Activated gamma-delta T cell (primary cell): ENCODE results near the gene ANKRD34A.
"Not testable (repeated sequence)": the region's sequence is repeated elsewhere in the genome, so short reads cannot be mapped to it uniquely, and the experiment has no call there.

Experiments used
- DNase-seq: peaks from one replicate; lab custom pipeline; 2025; lab: John Stamatoyannopoulos, UW

The ANKRD34A gene

DNA sequence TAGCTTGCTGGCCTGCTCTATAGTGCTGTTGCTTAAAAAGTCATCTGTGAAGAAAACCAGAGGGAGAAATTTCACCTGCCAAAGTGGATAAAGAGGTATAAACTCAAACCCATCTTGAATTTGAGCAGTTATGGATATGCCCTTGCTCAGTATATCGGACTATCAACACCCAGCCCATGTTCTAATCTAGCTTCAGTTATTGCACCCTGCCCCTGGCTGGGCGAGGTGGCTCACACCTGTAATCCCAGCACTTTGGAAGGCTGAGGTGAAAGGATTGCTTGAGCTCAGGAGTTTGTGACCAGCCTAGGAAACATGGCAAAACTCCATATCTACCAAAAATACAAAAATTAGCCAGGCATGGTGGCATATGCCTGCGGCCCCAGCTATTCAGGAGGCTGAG is 19.8 kb downstream of the ANKRD34A start:
- no peak for DNase-seq

GRCh38 chr1:145942871-145943270 is 21.5 kb downstream of the ANKRD34A start:
- DNase-seq: no peak

DNA sequence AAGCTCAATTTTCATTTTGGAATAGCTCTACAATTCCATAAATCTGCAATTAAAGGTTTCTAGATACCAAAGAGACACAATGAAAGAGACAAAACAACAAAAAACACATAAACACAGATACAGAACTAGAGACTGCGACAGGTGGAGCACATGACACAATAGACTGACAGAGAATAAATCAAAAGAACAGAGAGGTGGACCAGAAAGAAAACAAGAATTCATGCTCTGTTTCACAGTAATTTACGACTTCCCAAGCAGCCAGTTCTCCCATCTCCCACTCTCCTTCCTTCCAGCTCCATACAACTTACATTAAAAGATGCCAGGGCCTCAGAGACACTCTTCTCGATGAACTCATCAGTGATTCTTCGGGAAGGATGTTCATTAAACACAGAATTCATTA is 22.0 kb downstream of the ANKRD34A start:
- DNase-seq: no peak

- no peak for DNase-seq
Measured at GRCh38 chr1:145937436-145937835, 26.9 kb downstream of the ANKRD34A start.

- no peak for DNase-seq
Measured at GRCh38 chr1:145936247-145936646, 28.1 kb downstream of the ANKRD34A start.

GRCh38 chr1:145935708-145936107 is 28.7 kb downstream of the ANKRD34A start:
- no peak for DNase-seq

GRCh38 chr1:145932522-145933009 is 31.8 kb downstream of the ANKRD34A start:
- not testable (repeated sequence) for DNase-seq

DNA sequence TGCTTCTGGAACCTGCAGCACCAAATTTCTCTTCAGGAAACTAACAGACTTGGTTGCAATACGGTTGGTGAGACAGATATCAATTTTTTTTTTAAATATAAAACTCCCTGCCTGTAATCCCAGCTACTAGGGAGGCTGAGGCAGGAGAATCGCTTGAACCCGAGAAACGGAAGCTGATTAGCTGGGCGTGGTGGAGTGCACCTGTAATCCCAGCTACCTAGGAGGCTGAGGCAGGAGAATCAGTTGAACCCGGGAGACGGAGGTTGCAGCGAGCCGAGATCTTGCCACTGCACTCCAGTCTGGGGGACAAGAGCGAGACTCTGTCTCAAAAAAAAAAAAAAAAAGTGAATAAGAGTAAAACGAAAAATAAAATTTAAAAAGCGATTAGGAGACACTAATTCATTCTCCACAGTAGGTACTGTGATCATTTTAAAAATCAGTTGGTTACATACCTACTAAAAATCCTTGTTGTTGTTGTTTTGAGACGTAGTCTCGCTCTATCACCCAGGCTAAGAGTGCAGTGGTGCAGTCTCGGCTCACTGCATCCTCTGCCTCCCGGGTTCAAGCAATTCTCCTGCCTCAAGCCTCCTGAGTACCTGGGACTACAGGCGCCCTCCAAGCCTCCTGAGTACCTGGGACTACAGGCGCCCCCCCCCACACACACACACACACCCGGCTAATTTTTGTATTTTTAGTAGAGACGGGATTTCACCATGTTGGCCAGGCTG is 36.3 kb downstream of the ANKRD34A start:
- no peak for DNase-seq

DNA sequence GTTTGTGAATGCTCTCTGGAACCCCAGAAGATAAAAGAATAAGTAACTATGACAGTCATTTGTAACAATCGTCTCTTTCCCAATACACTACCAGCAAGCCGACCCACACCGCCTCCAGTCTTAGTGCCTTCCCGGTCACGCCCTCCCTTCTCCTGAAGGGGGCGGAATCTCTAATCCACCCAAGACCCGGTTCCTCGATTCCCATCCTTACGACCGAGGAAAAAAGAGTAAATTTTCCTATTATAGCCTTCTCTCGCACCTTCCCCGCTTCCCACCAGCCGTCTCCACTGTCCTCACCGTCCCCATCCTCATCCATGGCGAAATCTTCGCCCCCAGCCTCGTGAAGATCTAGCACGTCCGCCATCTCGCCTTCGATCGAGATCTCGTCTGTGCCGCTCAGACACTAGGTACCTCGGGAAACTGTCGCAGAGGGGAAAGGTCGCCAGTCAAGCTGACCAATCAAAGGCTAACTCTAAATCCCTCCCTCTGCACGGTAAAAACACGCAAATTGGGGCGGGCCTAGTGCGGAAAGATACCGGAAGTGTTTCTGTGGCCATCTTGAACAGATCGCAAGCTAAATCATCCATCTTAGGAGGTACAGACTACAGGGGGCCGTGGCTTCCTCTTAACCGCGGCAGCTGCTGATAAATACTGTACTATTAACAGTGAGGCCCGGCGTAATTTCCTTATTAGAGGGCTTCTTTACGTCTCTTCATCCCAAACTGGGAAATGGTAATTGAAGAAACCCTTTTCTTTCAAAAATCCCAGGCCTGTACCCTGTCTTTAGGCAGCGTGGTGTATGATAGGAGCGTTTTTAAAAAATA is 37.1 kb downstream of the ANKRD34A start, which contains the start of gene RBM8A:
Gene RBM8A, minus strand, starts transcription at position 422 of the 824 bp plus-strand sequence. Its CDS starts 58 bp downstream, at position 364.
- DNase-seq: no peak

DNA sequence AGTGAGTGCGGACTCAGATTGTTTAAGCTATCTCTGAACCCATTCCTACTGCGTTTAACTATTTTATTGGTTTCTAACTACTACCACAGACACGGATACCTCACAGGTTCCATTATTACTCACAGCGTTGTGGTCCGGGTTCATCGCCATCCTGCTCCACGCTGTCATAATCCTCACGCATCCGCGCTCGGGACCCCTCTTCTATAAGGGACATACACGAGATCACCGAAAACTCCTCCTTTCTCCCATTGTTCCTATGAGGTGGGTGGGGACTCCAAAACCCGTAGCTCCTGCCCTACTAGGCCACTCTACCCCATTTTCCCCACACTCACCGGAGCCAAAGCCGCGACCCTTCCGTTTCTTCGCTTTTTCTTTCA is 37.7 kb downstream of the ANKRD34A start:
- DNase-seq: no peak

- DNase-seq: no peak
Measured at GRCh38 chr1:145922266-145922665, 42.1 kb downstream of the ANKRD34A start.

GRCh38 chr1:145920297-145920696 is 44.1 kb downstream of the ANKRD34A start:
- DNase-seq: not testable (repeated sequence)

DNA sequence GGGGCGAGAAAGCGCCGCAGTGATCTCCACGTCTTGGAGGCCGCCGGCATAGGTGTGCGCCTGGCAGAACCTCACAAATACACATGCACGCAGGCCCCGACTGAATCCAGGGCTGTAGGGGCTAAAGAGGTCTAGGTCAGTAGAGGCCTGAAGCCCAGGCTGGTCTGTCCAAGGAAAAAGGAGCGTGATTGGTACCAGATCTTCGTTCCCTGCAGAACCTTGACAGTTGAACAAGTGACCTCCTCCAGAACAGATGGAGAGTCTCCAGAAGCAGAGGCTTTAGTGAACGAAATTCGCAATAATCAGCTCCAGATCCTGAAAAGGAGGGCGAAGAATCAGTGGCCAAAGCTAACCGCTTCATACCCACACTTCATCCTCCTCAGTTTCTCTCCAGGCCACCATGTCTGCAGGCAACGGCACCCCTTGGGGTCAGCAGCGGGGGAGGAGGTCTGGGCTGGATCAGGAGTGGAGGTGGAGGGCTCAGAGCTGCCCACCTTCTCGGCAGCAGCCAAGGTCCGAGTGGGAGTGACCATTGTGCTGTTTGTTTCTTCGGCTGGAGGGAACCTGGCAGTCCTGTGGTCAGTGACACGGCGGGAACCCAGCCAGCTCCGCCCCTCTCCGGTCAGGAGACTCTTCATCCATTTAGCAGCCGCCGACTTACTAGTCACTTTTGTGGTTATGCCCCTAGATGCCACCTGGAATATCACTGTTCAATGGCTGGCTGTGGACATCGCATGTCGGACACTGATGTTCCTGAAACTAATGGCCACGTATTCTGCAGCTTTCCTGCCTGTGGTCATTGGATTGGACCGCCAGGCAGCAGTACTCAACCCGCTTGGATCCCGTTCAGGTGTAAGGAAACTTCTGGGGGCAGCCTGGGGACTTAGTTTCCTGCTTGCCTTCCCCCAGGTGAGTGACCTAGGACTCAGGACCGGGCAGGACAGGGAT is 45.1 kb downstream of the ANKRD34A start:
- DNase-seq: no peak

- DNase-seq: peak; percentile 81
Measured at GRCh38 chr1:145918144-145918991, 46.0 kb downstream of the ANKRD34A start, which contains the start of gene PEX11B. Gene PEX11B, minus strand, starts transcription at chr1:145918717. Its CDS starts 29 bp downstream, at chr1:145918688.

DNA sequence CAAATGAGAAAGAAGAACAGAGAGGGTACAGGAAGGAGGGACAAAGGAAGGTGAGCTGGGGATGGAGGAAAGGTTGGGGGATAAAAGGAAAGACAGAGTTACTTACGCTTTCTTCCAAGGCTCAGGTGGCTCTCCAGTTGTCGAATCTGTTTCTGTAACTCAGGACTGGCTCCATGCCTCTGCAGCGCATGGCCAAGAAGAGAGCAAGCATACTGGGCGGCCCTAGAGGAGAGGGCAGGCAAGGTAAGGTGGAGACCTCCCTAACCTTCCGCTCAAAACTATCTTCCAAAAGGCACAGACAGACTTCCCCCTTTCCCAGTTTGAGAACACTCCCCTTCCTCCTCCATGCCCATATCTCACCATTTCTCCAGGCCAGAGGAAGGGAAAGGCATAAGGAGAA is 46.8 kb downstream of the ANKRD34A start:
- DNase-seq: no peak

DNA sequence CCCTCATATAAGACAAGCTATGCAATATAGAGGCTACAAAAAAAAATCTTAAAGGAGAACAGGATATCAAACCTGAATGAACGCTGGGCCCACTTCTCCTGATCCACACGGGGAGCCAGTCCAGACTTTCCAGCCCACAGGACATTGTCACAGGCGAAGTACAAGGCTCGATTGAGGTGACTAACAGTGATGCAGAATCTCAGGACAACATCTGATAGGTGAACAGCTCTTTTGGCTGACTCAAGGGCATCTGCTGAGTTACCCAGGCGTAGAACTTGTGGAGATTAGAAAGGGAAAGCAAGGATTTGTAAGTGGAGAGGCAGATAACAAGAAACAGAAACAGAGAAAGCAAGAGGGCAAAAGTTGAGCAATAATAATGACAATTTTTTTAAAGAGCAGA is 47.6 kb downstream of the ANKRD34A start:
- no peak for DNase-seq

GRCh38 chr1:145912128-145912641 is 52.2 kb downstream of the ANKRD34A start:
- DNase-seq: no peak
